Fibroblast of skin of right quadriceps (primary cell): ENCODE measurements around the gene ZNF451.

Experiments
- DNase-seq: peaks from one replicate; pipeline ENCODE4 v3.0.0-alpha.2; 2013

Gene ZNF451

GRCh38 chr6:57097596-57097995 lies 7.6 kb downstream of the ZNF451 start:
- DNase-seq = peak; percentile 13

- DNase-seq = peak; percentile 24
Measured at GRCh38 chr6:57102976-57103375, 13.0 kb downstream of the ZNF451 start.

GRCh38 chr6:57104336-57104735 lies 14.3 kb downstream of the ZNF451 start:
- no peak for DNase-seq

GRCh38 chr6:57106990-57107389 lies 17.0 kb downstream of the ZNF451 start:
- no peak for DNase-seq

- DNase-seq = no peak
Measured at GRCh38 chr6:57108691-57109090, 18.7 kb downstream of the ZNF451 start.

GRCh38 chr6:57109880-57110279 lies 19.9 kb downstream of the ZNF451 start:
- peak; percentile 34 for DNase-seq

- DNase-seq = no peak
Measured at GRCh38 chr6:57113105-57113504, 23.1 kb downstream of the ZNF451 start.

GRCh38 chr6:57116776-57117175 lies 26.8 kb downstream of the ZNF451 start:
- DNase-seq = no peak

- no peak for DNase-seq
Measured at GRCh38 chr6:57117796-57118195, 27.8 kb downstream of the ZNF451 start.

- DNase-seq = no peak
Measured at GRCh38 chr6:57123111-57123510, 33.1 kb downstream of the ZNF451 start.

GRCh38 chr6:57127763-57128162 lies 37.8 kb downstream of the ZNF451 start:
- no peak for DNase-seq

GRCh38 chr6:57130661-57131177 lies 40.7 kb downstream of the ZNF451 start:
- peak; percentile 15 for DNase-seq

GRCh38 chr6:57134954-57135353 lies 45.0 kb downstream of the ZNF451 start:
- no peak for DNase-seq

GRCh38 chr6:57135885-57136284 lies 45.9 kb downstream of the ZNF451 start:
- peak; percentile 6 for DNase-seq

GRCh38 chr6:57137350-57137749 lies 47.4 kb downstream of the ZNF451 start:
- DNase-seq = no peak

GRCh38 chr6:57138026-57138425 lies 48.0 kb downstream of the ZNF451 start:
- DNase-seq = no peak

GRCh38 chr6:57141451-57142177 lies 51.6 kb downstream of the ZNF451 start:
- DNase-seq = no peak

- DNase-seq = no peak
Measured at GRCh38 chr6:57142178-57142525, 52.2 kb downstream of the ZNF451 start.

- no peak for DNase-seq
Measured at GRCh38 chr6:57143690-57144089, 53.7 kb downstream of the ZNF451 start.

- no peak for DNase-seq
Measured at GRCh38 chr6:57147401-57147800, 57.4 kb downstream of the ZNF451 start.

GRCh38 chr6:57147955-57148858 lies 58.2 kb downstream of the ZNF451 start:
- no peak for DNase-seq

- no peak for DNase-seq
Measured at GRCh38 chr6:57158658-57159057, 68.7 kb downstream of the ZNF451 start.

- no peak for DNase-seq
Measured at GRCh38 chr6:57159127-57159526, 69.1 kb downstream of the ZNF451 start.

GRCh38 chr6:57162028-57162427 lies 72.0 kb downstream of the ZNF451 start:
- DNase-seq = peak; percentile 32
